ENCODE data around the gene NAV2.

The NAV2 gene

DNA sequence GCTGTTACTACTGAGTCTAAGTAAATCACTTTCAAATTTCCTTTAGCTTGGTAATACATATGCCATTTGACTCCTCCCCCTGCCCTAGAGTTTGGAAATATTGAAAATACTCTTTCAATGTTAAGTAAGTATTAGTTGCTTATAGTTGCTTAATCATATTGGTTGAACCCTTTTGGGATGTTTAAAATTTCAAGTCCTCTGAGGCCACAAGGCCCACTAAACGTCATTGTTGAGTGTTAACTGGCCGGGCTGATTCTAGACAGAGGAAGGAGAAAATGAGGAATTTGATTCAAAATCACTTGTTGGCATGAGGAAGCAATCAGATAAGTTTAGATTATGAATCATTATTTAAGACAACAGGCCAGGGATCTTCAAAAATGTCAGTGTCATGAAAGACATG lies 8.5 kb downstream of the NAV2 start:
- DNase-seq: no peak

DNA sequence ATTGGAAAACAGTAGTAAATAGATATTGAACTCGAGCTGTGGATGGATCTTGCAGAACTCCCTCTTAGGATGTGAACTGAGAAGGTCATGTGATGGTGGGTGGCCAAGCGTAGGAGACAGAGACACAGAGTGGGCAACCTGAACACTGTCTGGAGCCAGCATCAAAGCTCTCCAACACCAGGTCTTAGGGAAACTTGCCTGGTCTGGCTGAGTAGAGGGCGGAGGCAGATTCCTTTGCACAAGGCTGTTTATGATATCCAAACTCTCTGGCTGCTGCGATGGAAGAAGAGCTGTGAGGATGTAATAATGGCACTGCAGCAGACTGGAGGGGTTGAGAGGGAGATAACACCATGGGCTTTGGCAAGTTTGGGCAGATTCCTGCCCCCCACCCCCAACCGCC lies 10.1 kb downstream of the NAV2 start:
- DNase-seq: no peak

DNA sequence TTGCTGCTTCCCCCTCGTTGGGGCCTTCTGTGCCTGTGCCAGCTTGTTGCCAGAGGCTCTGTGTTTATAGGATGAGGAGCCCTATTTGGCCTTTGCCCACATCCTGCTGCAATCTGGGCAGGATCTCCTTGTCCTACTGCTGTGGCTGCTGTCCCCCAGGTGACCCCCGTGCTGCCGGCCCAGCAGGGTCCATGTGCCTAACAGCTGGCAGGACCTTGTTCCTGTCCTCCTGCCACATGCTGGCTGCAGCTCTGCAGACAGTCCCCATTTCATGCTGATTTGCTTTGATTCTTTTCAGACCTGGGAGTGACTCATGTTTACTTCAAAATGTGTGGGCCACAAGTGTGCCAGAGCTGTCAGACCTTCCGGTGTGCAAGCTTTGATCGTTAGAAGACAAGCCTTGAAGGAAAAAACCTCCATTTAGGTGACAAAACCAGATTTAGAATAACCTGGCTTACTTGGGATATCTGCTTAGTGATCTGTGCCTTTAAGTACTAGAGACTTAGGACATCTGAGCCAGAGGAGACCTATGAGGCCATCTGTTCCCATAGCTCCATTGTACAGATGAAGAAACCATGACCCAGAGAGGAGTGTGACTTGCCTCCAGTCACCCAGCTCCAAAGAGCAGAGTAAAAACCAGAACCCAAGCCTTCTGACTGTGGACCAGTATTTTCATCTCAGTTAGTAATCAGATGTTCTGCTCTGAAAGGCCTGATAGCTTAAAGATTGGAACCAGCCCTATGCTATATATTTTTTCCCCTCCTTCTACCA lies 11.1 kb downstream of the NAV2 start:
- no peak for DNase-seq

- no peak for DNase-seq
Observed at GRCh38 chr11:19724765-19725164, 12.1 kb downstream of the NAV2 start.

- DNase-seq: no peak
Observed at GRCh38 chr11:19725379-19726079, 12.9 kb downstream of the NAV2 start.

GRCh38 chr11:19727246-19727645 lies 14.6 kb downstream of the NAV2 start:
- no peak for DNase-seq

DNA sequence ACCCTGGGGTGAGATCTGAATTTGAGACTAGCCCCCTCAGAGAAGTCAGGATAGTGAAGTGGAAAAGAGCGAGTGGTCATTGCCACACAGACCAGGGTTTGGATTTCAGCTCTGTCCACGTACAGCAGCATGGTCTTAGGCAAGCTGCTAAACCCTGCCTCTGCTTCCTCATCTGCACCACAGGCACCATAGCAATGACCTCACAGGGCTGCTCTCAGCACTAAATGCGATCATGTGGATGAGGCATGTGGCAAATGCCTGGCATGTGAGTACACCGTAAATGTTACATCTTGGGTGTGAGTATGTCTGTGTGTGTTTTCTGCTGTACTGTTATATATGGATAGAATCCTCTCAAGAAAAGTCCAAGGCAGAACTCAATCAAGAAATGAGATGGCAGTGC lies 15.8 kb downstream of the NAV2 start:
- no peak for DNase-seq

- DNase-seq: no peak
Observed at GRCh38 chr11:19729141-19729540, 16.5 kb downstream of the NAV2 start.

- no peak for DNase-seq
Observed at GRCh38 chr11:19730373-19730772, 17.7 kb downstream of the NAV2 start.

DNA sequence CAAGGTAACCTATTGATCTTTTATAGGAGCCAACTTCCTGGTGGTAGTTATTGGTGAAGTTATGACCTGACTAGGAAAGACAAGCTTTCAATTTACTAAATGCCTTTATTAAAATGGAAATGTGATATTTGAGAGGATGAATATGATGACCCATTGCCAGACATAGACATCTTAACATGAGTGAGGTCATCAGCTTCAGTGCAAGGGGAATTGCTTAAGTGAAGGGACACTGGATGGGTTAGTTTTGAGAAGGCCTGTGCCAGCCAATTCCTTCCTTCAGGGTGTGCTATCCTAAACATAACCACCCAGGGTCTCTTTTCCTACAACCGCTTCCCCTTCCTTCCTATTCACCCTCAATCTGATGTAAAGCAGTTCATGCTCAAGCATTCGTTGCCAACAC lies 21.5 kb downstream of the NAV2 start:
- DNase-seq: no peak

GRCh38 chr11:19735157-19735908 lies 22.7 kb downstream of the NAV2 start:
- no peak for DNase-seq

DNA sequence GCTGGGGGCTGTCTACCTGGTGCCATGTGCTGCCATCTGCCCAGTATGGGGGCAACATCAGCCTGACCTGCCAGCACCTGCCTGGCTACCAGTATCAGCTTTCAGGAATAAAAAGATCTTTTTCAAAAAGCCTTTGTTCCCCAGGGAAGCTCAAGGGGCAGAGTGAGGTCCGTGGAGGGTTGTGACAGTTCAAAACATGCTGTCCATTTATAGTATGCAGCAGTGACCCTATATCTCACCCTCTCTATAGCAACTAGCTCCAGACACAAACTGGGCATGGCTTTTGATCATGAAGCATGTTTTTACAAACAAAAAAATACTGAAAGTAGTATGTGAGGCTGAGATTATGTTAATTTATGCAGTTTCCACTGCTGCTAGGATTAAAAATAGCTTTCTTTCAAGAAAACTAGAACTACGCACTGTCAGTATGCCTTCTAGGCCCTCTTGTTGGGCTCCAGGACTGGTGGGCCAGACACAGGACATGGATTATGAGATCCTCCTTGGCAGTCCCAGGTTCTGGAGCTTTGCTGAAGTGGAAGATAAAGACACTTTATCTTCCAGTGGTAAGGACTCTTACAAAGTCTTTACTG lies 23.4 kb downstream of the NAV2 start:
- no peak for DNase-seq

DNA sequence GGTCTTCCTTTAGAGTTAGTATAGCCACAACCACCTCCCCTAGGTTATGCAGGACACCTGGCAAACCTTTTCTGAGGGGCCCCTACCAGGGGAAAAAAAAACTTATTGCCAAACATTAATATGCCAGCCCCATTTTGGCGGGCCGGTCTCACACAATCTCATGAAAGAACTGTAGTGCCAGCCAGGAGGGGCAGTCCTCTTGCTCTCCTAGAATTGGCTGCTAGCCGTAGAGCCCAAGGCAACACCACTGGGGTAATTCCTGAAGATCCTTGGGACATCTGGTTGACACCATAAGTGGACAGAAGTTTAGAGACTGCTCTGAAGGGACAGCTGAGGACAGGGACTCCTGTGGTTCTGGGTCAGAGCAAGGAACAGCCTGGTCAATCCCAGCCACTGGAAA lies 24.2 kb downstream of the NAV2 start:
- DNase-seq: no peak

GRCh38 chr11:19737575-19737974 lies 24.9 kb downstream of the NAV2 start:
- DNase-seq: no peak

DNA sequence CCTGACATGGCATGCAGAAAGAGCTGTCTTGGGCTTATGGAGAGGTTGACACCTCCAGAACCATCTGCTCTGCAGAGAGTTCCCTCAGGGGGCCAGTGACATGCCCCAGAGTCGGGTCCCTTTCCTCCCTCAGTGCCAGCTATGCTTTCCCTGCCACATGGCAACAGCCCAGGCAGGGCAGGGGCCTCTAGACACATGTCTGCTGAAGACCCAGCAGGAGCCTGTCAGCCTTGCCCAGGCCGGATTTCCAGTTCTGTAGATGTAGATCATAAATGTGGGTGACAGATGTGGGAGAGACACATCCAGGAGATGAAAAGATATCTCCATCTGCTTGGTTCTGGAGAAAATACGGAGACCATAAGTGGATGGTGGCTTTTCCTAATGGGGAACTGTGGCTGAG lies 25.5 kb downstream of the NAV2 start:
- no peak for DNase-seq

- DNase-seq: no peak
Observed at GRCh38 chr11:19739872-19740271, 27.2 kb downstream of the NAV2 start.

DNA sequence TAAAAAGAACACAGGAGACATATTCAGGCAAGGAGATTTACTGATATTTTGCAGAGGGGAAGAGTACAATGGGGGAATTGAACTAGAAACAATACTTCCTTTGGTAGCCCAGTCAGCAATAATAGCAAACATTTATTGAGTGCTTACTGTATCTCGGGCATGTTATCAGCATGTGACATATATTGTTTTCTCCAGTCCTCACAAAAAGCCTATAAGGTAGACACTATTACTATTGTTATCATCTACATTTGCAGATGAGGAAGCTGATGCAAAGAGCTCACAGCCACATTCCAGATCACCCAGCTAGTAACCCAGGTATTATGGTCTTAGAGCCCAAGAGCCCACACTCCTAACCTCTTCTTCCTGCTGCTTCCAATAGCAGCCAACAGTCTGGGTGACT lies 27.9 kb downstream of the NAV2 start:
- DNase-seq: no peak

- DNase-seq: peak; percentile 59
Observed at GRCh38 chr11:19742588-19743292, 30.1 kb downstream of the NAV2 start.

- DNase-seq: no peak
Observed at GRCh38 chr11:19743622-19744021, 31.0 kb downstream of the NAV2 start.

GRCh38 chr11:19744130-19744529 lies 31.5 kb downstream of the NAV2 start:
- DNase-seq: no peak

GRCh38 chr11:19746086-19746485 lies 33.4 kb downstream of the NAV2 start:
- no peak for DNase-seq

DNA sequence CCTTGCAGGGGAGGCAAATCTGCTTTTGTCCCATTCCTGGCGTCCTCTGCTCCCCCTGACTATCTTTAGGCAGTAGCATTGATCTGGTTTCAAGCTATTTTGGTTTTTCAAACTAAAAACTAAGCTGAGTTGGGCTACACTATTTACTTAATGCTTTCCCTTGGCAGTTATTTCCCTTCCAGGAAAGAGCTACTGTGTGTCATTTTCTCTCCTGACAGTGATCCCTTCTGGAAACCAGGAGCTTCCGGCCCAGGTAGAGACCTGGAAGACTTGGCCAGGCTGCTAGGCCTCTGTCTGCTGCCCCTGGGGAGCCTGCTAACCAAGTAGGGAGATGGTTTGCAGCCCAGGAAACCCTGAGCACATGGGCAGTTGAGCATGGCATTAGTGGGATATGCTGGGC lies 35.0 kb downstream of the NAV2 start:
- DNase-seq: no peak

DNA sequence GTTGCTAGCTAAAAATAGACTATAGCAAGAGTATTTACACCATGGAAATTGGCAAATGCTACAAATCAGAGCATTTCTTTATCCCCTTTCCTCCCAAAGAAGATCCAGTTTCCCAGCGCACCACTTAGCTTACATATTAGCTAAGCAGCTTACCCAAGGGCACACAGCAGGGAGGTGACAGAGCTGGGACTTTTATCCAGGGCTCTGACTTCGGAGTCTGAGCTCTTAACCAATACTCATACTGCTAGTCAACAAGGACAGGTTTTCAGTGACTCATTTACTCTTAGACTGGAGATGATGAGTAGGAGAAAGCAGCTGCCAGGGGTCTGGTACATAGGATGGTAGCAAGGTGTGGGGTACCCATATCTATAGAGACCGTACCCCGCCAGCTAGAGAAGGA lies 38.4 kb downstream of the NAV2 start:
- DNase-seq: no peak

Measured in NCI-H1105 (cell line).